ENCODE measurements around the gene ZNF618. TPM values are rescaled to one million over a fixed set of nuclear protein-coding genes. Genes with fewer than 3 reads are reported as not detected.
"Not testable (repeated sequence)": the region's sequence is repeated elsewhere in the genome, so short reads cannot be mapped to it uniquely, and the experiment has no call there.

Gene ZNF618
- total RNA-seq, 1 donor from 2014 or later: 4.9 TPM

GRCh38 chr9:114030364-114030763, 154.3 kb downstream of the ZNF618 start:
- DNase-seq (ENCODE audit: low spot score in 2 of 2) (no peak), FAIRE-seq (no peak)

- no peak for FAIRE-seq
- no peak for DNase-seq (ENCODE audit: low spot score in 2 of 2)
Observed at GRCh38 chr9:114031037-114031630, 155.0 kb downstream of the ZNF618 start.

- DNase-seq (ENCODE audit: low spot score in 2 of 2): no peak
- FAIRE-seq: no peak
Observed at GRCh38 chr9:114031948-114032840, 156.1 kb downstream of the ZNF618 start.

GRCh38 chr9:114033397-114034103, 157.4 kb downstream of the ZNF618 start:
- peak in 1 of 2 donors; percentile 50 for DNase-seq (ENCODE audit: low spot score in 2 of 2)
- FAIRE-seq: no peak

GRCh38 chr9:114034196-114034595, 158.1 kb downstream of the ZNF618 start:
- DNase-seq (ENCODE audit: low spot score in 2 of 2): no peak
- no peak for FAIRE-seq

GRCh38 chr9:114034661-114035062, 158.6 kb downstream of the ZNF618 start:
- FAIRE-seq: no peak
- DNase-seq (ENCODE audit: low spot score in 2 of 2): no peak

GRCh38 chr9:114035221-114035844, 159.2 kb downstream of the ZNF618 start:
- DNase-seq (ENCODE audit: low spot score in 2 of 2) (no peak), FAIRE-seq (no peak)

GRCh38 chr9:114035845-114036801, 160.0 kb downstream of the ZNF618 start:
- no peak for FAIRE-seq
- DNase-seq (ENCODE audit: low spot score in 2 of 2): no peak

GRCh38 chr9:114037249-114037648, 161.1 kb downstream of the ZNF618 start:
- FAIRE-seq (no peak), DNase-seq (ENCODE audit: low spot score in 2 of 2) (no peak)

GRCh38 chr9:114037961-114038723, 162.0 kb downstream of the ZNF618 start:
- DNase-seq (ENCODE audit: low spot score in 2 of 2) (no peak), FAIRE-seq (no peak)

- DNase-seq (ENCODE audit: low spot score in 2 of 2): no peak
- no peak for FAIRE-seq
Observed at GRCh38 chr9:114038724-114039313, 162.7 kb downstream of the ZNF618 start.

GRCh38 chr9:114039484-114039883, 163.4 kb downstream of the ZNF618 start:
- no peak for FAIRE-seq
- no peak for DNase-seq (ENCODE audit: low spot score in 2 of 2)

- not testable (repeated sequence) for FAIRE-seq; DNase-seq (ENCODE audit: low spot score in 2 of 2)
Observed at GRCh38 chr9:114043660-114044059, 167.6 kb downstream of the ZNF618 start.

- FAIRE-seq: no peak
Observed at GRCh38 chr9:114046237-114046755, 170.2 kb downstream of the ZNF618 start.

GRCh38 chr9:114046875-114047274, 170.8 kb downstream of the ZNF618 start:
- DNase-seq (ENCODE audit: low spot score in 2 of 2) (no peak), FAIRE-seq (no peak)

More at GRCh38 chr9:114046237-114046755, 170.2 kb downstream of the ZNF618 start:
- no peak for DNase-seq (ENCODE audit: low spot score in 2 of 2)

GRCh38 chr9:114047717-114048116, 171.6 kb downstream of the ZNF618 start:
- DNase-seq (ENCODE audit: low spot score in 2 of 2) (no peak), FAIRE-seq (no peak)

- DNase-seq (ENCODE audit: low spot score in 2 of 2) (no peak), FAIRE-seq (no peak)
Observed at GRCh38 chr9:114048533-114049415, 172.7 kb downstream of the ZNF618 start.

All from frontal cortex (tissue), 4 donors.